GM19324 (cell line): ENCODE results near the gene CXCR6.

Experiments
- ATAC-seq: cut with Tn5 transposase; IDR thresholded peaks from one replicate; pipeline ENCODE4 v1.9.1; 2021; ENCODE audit warnings: mild to moderate bottlenecking, moderate library complexity; ENCODE audit not compliant: unreplicated experiment, low FRiP score

Gene CXCR6

GRCh38 chr3:45943207-45943846 is at the start of gene CXCR6:
TSS of gene CXCR6 (plus strand) at chr3:45943464. CDS start at chr3:45946482, 3,018 bp downstream.
- ATAC-seq, result no peak

GRCh38 chr3:45894015-45894414 is 49.2 kb upstream of the CXCR6 start:
- no peak for ATAC-seq

GRCh38 chr3:45895686-45896468 is 47.4 kb upstream of the CXCR6 start:
- ATAC-seq, result no peak

- ATAC-seq, result no peak
These were observed 46.3 kb upstream of the CXCR6 start for GRCh38 chr3:45896956-45897355.

- ATAC-seq, result no peak
These were observed 38.3 kb upstream of the CXCR6 start for GRCh38 chr3:45904931-45905330.

- ATAC-seq, result no peak
These were observed 37.5 kb upstream of the CXCR6 start for GRCh38 chr3:45905755-45906154.

- no peak for ATAC-seq
These were observed 36.4 kb upstream of the CXCR6 start for GRCh38 chr3:45906681-45907407.

- no peak for ATAC-seq
These were observed 35.2 kb upstream of the CXCR6 start for GRCh38 chr3:45907769-45908705.

- no peak for ATAC-seq
These were observed 34.5 kb upstream of the CXCR6 start for GRCh38 chr3:45908761-45909160.

GRCh38 chr3:45909542-45909941 is 33.7 kb upstream of the CXCR6 start:
- no peak for ATAC-seq

GRCh38 chr3:45910892-45911291 is 32.4 kb upstream of the CXCR6 start:
- no peak for ATAC-seq

- ATAC-seq, result no peak
These were observed 31.6 kb upstream of the CXCR6 start for GRCh38 chr3:45911511-45912226.

- no peak for ATAC-seq
These were observed 30.8 kb upstream of the CXCR6 start for GRCh38 chr3:45912435-45912834.

GRCh38 chr3:45914362-45915058 is 28.8 kb upstream of the CXCR6 start:
- no peak for ATAC-seq

GRCh38 chr3:45915059-45915439 is 28.2 kb upstream of the CXCR6 start:
- ATAC-seq, result no peak

- peak; percentile 82 for ATAC-seq
These were observed 27.6 kb upstream of the CXCR6 start for GRCh38 chr3:45915518-45916231.

- no peak for ATAC-seq
These were observed 25.9 kb upstream of the CXCR6 start for GRCh38 chr3:45917146-45917898.
